Fibroblast of skin of right biceps (primary cell): ENCODE measurements around the gene SPATA6L.
A peak's percentile ranks its signal among the peaks of the same experiment; 100 is the strongest.
"Not testable (repeated sequence)": the region's sequence is repeated elsewhere in the genome, so short reads cannot be mapped to it uniquely, and the experiment has no call there.

Source experiments
- DNase-seq: peaks from one replicate; pipeline ENCODE4 v3.0.0-alpha.2; 2013

Gene SPATA6L

DNA sequence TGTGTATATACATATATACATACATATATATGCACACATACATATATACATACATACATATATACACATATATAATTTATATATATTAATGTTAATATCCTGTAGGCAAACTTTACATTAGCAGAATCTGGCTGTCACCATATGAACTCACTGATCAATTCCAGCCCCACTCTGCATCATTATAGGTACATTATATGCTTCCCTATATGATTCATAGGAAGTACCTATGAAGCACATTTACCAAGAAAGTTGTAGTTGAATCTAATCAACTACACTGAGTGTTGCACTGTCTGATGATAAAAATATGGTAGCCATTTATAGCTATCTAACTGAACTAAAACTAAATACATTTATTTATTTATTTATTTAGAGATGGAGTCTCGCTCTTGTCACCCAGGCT lies 5.5 kb upstream of the SPATA6L start:
- no peak for DNase-seq

DNA sequence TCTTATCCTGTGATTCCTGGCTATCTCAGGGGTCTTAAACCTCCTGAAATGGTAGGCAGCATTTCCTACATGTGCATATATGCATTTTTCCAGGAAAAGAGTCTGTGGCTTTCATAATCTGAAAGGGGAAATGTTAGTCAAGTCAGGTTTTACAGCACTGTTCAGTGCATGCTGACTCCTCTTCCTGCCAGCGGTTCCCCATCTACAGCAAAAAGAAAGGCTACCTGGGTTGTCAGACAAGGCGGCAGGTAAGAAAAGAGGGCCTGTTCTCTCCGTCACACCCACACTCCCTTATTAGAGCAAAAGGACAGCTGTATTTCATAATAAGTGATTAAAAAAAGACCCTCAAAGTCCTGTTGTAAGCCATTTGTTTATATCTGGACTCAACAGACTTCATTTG lies 4.3 kb upstream of the SPATA6L start:
- DNase-seq: no peak

DNA sequence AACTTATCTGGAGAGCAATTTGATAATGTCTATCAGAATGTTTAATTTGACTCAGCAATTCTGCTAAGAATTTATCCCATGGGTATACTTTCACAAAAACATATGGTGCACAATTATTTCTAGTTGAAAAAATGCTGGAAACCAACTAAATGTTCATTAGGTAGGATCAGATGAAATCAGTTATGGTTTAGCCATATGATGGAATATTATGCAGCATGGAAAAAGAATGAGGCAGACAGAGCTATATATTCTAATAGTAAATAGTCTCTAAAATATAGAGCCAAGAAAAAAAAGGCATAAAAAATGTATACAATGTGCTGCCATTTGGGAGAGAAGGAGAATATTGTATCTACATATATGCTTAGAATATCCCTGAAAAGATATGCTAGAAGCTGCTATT lies 3.6 kb upstream of the SPATA6L start:
- DNase-seq: no peak

DNA sequence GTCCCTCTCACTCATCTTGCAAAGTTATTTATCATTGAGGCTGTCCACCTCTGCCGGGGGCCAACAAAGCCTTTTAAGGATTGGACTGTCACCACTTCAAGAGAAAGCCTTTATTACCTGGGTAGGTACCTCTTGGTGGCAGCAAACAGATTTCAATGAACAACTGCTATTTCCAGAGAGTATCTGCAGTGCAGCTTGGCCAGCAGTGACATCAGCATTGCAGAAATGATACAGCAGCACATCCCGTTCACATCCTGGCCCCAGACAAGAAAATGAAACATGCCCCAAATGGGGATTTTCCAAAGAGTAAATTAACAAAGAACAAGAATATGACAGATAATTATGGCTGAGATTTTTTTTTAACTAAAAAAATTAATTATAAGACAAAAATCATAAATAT lies 2.3 kb upstream of the SPATA6L start:
- DNase-seq: no peak

DNA sequence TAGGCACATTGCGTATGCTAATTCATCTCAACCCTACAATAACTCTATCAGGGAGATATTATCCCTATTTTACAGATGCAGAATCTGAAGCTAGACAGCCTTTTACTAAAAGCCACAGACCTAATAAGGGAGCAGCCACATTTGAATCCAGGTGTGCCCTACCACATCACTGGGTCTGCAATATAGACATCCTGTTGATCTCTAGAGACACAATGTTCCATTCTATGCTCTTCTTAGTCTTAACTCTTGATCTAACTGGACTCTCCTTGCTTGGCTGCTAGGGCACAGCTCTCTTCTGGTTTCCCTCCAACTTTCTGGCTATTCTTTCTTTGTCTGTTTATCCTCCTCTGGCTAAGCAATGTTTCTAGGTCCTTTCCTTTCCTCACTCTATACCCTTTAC lies 1.4 kb upstream of the SPATA6L start:
- no peak for DNase-seq

DNA sequence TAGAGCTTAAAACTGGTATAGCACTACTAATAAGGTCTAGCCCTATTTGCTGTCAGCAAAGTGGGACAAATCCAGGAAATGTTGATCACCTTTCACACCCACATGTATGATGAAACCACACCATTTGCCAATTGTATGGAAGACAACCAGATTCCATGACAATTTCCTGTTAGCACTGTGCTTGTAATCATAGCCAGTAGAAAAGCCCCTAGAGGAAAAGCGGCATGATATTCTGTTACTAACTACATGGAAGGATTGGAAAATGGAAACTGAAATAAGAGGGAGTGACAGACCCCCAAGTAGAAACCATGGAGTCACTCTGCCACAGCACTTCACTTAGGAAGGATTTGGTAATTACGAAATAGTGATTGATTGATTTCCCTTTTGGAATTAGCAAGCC lies 923 bp downstream of the SPATA6L start:
- peak; percentile 44 for DNase-seq

DNA sequence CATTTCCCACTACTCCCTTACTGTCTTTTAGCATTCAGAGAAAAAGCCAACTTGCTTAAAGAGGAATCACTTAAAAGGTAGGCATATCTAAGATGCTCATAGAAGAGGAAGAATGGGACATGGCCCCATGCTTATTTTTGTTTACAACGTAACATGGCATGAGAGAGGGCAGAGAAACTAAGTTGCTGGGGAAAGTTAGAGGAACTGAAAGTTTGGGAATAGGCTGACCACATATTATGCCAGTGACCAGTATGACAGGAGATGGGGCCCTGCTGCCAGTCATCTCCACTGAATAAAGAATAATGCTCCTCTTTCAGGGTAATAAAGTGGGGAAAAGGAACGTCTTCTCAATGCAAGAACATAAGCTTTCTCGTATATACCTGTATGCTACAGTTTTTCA lies 2.3 kb downstream of the SPATA6L start:
- no peak for DNase-seq

DNA sequence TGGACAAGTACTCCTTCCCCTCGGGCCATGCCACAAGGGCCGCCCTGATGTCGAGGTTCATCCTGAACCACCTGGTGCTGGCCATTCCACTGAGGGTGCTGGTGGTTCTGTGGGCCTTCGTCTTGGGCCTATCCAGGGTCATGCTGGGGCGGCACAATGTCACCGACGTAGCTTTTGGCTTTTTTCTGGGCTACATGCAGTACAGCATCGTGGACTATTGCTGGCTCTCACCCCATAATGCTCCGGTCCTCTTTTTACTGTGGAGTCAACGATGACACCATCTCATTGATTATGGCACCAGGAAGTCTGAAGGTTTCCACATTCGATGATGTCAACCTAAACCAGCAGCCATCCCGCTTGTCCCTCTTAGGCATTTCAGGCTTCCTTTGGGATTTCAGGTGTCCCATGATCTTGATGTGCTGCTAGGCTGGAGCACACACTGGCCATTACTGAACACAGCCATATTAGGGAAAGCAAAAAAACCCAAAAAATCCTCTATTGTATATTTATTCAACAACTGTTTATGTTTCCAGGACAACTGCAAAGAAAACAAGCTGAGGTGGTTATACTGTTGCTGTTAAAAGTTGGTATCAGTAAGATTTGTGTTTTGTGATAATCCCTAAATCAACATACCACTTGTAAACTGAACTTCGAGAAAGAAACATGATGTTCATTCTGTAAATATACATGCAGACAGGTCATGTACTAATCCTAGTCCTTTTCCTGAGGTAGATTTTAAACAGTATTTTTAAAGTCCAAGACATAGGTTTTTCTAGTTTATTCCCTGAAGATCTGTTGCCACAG lies 3.1 kb downstream of the SPATA6L start:
- DNase-seq: no peak

DNA sequence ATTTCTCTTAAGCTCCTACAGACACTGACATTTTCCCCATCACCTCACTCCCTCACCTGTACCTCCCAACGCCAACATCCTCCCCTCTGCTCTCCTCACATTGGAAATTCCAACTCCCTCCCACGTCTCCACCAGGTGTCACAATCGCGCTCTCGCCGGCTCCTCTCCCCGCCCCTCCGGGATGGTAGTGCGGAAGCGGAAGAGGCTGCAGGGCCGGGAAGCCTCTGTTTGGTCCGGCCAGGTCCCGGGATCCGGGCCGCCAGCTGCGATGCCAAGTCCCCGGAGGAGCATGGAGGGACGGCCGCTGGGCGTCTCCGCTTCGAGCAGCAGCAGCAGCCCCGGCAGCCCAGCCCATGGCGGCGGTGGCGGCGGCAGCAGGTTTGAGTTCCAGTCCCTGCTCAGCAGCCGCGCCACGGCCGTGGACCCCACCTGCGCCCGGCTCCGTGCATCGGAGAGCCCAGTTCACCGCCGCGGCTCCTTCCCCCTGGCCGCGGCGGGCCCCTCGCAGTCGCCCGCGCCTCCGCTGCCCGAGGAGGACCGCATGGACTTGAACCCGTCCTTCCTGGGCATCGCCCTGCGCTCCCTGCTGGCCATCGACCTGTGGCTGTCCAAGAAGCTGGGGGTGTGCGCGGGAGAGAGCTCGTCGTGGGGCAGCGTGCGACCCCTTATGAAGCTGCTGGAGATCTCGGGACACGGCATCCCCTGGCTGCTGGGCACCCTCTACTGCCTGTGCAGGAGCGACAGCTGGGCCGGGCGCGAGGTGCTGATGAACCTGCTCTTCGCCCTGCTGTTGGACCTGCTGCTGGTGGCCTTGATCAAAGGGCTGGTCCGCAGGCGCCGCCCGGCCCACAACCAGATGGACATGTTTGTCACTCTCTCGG lies 3.9 kb downstream of the SPATA6L start, which contains the start of gene PLPP6:
Gene PLPP6, plus strand, starts transcription at position 187 of the 881 bp plus-strand sequence. Its CDS starts 82 bp downstream, at position 269.
- DNase-seq: peak; percentile 80

DNA sequence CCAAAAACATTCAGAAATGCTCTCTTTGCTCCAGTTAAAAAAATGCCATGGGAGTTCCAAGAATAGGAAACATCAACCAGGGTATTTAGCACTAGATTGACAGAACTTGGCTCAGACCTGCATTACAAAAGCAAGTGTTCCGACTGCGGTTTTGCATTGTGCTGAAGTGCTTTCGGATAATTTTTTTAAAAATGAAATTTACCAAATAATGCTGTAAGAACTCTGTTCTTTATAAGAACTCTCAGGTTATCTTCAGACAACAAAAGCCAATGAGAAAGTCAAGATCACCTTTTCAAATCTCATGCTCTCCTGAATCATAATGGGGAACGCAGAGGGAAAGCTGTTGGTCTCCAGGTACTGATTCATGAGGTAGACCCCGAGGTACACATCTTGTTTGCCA lies 4.7 kb downstream of the SPATA6L start:
- DNase-seq: peak; percentile 32

DNA sequence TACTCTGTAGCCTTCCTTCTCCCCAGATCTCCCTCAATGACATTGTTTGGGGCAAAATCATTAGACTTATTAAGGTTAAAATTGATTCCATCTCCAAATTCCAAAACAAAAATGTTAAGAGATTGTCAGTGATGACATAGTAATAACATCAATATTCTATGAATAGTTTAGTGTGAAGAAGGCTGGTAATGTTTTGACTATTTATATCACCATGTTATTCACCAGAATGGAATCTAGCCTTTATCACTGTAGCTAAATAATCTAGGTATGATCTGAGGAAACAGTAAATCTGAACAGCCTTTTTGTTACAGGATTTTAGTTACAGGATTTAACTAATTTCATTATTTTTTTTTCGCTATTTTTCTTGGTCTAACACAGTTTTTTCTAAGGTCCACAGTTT lies 5.1 kb downstream of the SPATA6L start:
- DNase-seq: peak; percentile 63

DNA sequence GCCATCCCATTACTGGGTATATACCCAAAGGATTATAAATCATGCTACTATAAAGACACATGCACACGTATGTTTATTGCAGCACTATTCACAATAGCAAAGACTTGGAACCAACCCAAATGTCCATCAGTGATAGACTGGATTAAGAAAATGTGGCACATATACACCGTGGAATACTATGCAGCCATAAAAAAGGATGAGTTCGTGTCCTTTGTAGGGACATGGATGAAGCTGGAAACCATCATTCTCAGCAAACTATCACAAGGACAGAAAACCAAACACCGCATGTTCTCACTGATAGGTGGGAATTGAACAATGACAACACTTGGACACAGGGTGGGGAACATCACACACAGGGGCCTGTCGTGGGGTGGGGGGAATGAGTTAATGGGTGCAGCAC lies 5.6 kb downstream of the SPATA6L start:
- DNase-seq: not testable (repeated sequence)

DNA sequence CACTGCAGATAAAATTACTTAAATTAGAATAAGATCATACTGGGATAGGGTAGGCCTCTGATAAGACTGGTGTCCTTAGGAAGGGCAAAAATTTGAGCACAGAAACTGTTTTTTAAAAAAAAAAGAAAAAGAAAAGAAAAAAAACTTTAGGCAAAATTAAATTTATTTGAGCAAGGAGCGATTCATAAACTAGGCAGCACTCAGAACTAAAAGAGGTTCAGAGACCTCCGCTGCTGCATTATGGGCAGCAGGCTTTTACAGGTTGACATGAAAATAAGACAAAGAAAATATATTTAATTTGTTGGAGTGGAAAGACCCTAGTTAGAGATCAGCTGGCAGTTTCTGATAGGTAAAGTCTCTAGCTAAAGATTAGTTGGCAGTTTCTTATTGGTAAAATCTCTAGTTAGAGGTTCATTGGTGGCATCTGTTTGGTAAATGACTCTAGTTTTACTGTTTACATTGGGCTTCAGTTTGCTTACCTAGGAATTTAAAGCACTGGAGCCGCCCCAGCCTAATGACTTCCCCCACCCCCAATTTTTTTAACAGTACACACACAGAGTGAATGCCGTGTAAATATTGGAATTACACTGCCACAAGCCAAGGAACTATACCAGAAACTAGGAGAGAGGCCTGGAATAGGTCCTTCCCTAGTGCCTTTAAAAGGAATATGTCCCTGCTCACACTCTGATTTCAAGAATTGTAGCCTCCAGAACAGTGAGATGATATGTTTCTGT lies 8.7 kb downstream of the SPATA6L start:
- DNase-seq: no peak

DNA sequence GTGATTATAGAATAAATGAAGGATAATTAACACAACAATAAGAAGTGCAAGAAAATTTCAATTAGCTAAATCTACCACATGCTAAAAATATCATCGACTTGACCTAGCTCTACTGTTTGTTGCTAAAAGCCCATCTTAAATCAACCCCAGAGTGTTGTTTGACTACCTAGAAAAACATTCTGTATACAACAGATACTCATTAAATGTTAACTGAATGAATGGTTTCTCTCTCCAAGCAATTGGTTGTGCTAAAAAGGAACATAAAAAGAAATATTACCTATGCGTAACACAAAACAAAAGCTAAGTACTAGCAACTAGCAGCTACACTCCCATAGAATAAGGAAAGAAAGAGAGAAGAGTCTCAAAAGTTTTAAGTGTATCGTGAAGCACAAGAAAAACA lies 9.7 kb downstream of the SPATA6L start:
- no peak for DNase-seq

DNA sequence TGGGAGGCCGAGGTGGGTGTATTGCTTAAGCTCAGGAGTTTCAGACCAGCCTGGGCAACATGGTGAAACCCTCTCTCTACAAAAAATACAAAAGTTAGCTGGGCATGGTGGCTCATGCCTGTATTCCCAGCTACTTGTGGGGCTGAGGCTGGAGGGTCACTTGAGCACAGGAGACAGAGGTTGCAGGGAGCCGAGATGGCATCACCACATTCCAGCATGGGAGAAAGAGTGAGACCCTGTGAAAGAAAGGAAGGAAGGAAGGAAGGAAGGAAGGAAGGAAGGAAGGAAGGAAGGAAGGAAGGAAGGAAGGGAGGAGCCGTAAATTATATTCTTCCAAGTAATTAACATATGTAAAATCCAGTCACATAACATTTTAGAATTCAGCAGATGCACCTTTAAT lies 10.1 kb downstream of the SPATA6L start:
- not testable (repeated sequence) for DNase-seq

DNA sequence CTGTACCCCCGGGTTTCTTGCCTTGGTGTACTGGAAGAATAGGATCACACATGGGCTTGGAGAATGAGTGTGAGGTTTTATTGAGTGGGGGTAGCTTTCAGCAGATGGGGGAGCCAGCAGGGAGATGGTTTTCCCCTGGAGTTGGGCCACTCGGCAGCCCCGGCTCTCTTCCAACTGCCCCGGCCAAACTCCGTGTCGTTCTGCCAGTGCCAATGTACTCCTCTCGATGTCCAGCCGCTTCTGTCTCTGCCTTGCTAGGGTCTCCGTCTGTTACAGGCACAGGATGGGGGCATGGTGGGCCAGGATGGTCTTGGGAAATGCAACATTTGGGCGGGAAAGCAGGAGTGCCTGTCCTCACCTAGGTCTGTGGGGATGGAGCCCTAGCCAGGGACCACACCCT lies 11.7 kb downstream of the SPATA6L start:
- no peak for DNase-seq

DNA sequence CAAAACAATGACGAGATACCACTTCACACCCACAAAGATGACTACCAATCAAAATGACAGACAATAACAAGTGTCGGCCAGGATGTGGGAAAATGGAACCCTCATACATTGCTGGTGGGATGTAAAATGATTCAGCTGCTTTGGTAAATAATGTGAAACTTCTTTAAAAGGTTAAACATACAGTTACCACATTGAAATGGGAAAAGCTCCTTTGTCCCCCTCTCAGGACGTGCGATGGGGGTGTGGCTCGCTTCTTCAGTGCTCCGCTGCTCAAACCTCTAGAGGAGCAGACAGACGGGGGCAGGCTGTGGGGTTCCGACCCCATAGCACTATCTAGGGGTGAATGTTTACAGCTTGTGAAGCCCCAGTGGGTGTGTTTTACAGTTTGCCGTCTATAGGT lies 12.2 kb downstream of the SPATA6L start:
- DNase-seq: no peak

DNA sequence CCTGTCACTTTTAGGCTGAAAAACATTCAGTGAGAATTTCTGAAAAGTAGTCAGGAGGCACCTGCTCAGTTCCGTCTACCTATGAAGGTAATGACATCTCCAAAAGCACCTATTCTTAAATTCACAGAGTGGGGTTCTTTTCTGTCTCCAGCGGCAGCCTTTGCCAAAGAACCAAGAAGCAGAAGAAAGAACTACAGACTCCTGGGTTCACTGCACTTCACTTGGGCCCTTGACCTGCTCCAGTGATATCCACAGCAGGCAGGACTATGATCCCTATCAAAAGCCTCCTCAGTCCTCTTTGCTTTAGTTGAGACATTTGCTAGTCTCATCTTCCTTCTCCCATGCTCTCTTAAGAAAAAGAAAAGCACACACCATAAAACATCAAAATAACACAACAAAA lies 23.9 kb downstream of the SPATA6L start:
- no peak for DNase-seq

DNA sequence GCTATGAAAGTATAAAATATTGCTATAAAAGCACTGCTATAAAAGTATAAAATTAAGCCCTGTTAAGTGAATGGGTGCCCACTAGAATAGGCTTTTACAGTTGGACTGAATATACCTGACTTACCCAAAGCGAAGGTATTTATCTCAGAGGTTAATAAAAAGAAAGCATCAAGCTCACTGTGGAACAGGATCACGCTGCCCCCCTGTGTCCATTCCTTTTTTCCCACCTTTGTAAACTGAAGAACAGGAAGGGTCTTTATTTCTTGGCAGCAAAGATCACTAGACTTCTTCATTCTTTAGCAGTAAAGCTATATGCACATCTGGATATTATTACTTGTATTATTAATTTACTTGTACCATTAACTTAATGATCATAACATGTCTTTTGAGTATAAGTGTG lies 26.3 kb downstream of the SPATA6L start:
- DNase-seq: peak; percentile 16

DNA sequence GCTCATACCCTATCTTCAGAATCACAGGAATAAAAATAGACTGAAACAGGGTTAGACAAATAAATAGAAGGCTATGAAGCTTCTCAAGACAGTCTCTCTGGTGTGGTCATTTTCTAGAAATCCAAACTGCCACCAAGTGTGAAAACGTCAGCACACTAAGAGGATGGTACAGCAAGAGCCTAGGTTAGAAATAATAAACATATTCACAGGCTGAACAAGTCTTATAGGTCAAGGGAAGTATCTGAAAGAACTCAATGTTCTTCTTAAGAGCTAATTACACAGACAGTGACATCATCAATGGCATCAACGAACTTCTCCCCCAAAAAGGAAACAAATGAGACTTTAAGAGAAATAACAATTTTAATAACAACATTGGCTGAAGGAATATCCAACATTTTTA lies 26.9 kb downstream of the SPATA6L start:
- no peak for DNase-seq

DNA sequence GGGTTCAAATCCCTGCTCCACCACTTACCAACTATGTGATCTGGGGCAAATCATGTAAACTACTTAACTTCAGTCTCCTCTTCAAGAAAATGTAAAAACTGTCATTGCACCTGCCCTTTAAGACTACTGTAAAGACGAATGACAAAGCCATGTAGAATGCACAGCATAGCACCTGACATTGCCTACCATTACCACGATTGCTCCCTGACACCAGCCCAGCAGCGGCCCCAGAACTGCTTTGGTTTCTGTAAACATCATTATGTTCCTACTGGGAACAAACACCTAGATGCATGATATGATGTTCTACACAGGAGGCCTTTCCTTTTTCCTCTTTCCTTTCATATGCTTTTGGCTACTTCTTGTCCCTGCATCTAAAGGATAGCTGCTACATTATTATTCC lies 27.3 kb downstream of the SPATA6L start:
- no peak for DNase-seq

DNA sequence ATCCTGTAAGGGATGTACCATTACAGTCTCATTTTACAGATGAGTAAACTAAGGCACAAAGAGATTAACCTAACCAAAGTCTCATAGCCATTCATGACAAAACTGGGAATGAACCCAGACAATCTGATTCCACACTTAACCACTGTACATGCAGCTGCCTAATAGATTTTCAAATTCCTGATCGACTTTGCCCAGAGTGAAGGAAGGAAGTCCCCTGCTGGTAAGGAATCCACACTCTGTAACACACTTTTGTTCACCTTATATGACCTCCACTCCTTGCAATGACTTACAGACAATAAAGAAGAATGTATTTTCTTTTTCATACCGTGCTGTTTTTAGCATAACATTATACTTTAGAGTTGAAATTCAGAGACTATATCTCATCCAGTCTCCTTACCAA lies 35.4 kb downstream of the SPATA6L start:
- DNase-seq: peak; percentile 9

DNA sequence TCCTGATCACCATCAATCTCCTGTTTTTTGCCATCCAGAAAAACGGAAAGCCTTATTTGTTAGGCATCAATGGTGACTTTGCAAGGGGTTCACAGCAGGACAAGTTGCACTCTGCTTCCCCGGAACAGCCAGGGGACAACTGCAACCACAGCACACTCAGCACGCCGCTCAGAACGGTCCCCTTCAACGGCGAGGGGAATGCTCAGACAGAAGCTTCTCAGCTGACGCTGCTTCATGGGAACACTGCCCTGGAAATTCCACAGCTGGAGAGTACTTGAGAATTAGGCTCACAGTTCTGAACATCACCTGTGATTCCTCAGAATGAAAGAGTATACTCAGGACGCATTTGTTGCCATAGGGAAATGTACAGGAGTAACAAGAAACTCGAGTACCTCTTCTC lies 44.3 kb downstream of the SPATA6L start:
- DNase-seq: no peak
